Astrocyte (in vitro differentiated cells and primary cell): ENCODE measurements around the gene WNT3.

Experiments used
- EZH2 ChIP-seq: IDR thresholded peaks from 2 replicates; pipeline ENCODE4 v1.6.1; 2012; ENCODE audit warnings: mild to moderate bottlenecking, low read length, inconsistent platforms; ENCODE audit not compliant: insufficient read depth
- TF ChIP-seq, protein P1 (sequence below): IDR thresholded peaks from 2 replicates; pipeline ENCODE4 v1.5.1; 2011; ENCODE audit warnings: low read depth, mild to moderate bottlenecking, inconsistent platforms, low read length, moderate library complexity; ENCODE audit not compliant: insufficient read depth

DNA sequence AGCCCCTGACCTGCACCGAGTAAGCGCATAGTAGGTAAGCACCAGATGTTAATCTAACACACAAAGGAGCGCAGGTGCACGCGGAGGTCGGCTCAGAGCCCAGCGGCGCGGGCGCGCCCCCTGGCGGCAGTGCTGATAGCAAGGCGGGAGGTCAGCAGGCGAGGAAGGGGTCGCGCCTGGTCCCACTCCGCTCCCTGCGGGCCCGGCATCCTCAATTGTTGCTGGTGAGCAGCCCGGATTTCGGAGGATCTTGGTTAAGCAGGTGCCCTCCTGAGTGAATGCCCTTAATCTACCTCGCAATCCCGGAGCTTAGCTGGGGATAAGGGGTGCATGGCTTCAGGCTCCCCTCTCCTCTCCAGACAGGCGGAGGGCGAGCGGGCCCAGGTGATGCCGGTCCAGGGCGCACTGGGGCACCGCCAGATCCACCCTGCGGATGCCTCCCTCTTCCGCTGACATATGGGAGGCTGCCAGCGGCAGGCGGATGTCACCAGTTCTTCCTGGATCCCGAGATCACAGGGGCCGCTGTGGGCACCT is 4.0 kb upstream of the WNT3 start:
- TF ChIP-seq, protein P1, sequence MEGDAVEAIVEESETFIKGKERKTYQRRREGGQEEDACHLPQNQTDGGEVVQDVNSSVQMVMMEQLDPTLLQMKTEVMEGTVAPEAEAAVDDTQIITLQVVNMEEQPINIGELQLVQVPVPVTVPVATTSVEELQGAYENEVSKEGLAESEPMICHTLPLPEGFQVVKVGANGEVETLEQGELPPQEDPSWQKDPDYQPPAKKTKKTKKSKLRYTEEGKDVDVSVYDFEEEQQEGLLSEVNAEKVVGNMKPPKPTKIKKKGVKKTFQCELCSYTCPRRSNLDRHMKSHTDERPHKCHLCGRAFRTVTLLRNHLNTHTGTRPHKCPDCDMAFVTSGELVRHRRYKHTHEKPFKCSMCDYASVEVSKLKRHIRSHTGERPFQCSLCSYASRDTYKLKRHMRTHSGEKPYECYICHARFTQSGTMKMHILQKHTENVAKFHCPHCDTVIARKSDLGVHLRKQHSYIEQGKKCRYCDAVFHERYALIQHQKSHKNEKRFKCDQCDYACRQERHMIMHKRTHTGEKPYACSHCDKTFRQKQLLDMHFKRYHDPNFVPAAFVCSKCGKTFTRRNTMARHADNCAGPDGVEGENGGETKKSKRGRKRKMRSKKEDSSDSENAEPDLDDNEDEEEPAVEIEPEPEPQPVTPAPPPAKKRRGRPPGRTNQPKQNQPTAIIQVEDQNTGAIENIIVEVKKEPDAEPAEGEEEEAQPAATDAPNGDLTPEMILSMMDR = peak; percentile 35
- TF ChIP-seq EZH2 = no peak
